Stimulated activated naive CD4-positive, alpha-beta T cell (primary cell): ENCODE results near the gene PAF1.

Source experiments
- DNase-seq, 6 experiments: peaks; one replicate each; lab custom pipeline; 2025; lab: John Stamatoyannopoulos, UW

PAF1 gene

DNA sequence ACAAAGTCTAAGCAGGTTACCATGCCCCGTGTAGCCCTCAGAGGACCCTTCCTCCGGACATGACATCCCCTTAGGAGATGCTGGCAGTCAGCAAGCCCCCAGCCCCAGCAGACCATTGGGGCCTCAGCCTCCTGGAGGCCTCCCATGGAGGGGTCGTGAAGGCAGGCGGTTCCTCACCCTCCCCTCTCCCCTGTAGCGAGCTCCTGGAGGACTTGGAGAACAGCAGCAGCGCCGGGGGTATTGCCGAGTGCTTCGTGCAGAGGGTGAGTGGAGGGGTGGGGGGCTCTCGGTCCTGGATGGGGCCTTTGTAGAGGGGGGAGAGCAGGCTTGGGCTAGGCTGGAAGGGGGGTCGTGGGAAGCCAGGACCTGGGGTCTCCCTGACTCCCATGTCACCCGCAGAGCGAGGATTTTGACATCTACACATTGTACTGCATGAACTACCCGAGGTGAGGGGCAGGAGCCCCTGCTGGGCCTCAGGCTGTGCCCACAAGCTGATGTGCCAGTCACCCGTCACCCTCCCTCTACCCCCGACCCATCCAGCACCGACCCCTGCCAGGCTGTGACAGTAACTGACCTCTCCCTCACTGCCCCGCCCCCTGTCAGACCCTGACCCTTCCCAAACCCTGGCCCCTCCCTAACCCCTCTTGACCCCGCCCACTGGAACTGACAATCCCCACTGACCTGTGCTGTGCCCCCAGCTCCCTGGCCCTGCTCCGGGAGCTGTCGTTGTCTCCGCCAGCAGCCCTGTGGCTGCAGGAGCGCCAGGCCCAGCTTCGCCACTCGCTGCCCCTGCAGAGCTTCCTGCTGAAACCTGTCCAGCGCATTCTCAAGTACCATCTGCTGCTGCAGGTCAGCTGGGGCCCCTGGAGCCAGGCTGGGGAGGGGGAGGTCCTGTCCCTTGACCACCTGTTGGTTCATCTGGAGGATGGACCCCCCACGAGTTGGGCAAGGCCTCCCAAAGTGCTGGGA, 25.5 kb upstream of the PAF1 start:
- peak in 1 of 6 experiments; percentile 11 for DNase-seq

DNA sequence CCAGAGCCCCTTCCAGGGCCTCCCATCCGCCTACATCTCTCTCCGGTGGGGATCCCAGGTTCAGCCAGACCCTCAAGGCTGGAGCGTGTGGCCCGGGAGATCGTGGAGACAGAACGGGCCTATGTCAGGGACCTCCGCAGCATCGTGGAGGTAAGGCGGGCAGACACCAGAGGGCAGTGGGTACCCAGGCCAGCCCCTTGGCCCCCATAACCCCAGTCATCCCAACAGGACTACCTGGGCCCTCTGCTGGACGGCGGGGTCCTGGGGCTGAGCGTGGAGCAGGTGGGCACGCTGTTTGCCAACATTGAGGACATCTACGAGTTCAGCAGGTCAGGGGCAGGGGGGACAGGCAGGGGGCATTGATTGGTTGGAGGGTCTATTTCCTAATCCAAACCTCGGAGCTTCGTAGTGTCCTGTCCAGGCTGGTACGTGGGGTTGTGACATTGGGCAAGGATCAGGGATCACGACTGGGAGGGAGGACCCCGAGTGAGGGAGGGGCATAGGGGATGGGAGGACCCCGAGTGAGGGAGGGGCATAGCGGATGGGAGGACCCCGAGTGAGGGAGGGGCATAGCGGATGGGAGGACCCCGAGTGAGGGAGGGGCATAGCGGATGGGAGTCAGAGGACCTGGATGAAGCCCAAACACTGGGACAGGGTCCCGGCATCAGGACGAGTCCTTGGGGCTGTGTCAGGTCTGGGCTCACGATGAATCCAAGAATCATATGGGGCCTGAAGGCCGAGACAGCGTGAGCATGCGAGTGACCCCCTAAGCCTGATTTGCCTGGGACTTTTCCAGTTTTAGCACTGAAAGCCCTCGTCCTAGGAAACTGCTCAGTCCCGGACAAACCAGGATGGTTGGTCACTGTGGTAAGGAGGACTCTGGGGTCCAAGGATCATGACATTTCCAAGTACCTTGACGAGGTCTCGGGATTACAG, 24.5 kb upstream of the PAF1 start:
- no peak for DNase-seq

DNA sequence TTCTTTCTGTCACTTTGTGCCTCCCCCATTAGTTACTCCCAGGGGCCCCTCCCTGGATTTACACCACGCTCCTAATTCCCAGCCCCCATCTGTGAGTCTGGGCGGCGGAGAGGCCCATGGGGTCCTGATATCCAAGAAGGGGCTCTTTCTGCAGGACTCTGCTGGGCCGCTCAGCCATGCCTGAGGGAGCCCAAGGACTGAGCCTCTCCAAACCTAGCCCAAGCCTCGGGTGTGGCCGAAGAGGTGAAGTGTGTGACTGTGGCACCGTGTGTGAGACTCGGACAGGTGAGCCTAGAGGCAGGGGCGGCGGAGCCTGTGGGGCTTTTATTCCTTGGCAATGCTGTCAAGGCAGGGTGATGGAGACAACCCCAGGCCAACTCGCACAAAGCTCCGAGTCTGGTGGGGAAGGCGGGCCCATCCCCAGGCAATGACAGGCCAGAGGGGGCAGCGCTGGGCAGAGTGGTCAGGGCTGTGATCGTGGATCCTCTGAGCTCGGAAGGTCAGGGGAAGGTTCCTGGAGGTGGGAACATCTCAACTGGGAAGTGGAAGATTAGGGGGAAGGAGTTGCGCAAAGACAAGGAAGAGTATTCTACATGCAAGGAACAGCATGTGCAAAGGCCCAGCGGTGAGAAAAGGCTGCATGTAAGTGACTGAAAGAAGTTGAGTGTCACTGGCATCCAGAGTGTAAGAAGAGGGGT, 23.2 kb upstream of the PAF1 start:
- DNase-seq: peak in 3 of 6 experiments; percentile 11 to 25 (median 19)

DNA sequence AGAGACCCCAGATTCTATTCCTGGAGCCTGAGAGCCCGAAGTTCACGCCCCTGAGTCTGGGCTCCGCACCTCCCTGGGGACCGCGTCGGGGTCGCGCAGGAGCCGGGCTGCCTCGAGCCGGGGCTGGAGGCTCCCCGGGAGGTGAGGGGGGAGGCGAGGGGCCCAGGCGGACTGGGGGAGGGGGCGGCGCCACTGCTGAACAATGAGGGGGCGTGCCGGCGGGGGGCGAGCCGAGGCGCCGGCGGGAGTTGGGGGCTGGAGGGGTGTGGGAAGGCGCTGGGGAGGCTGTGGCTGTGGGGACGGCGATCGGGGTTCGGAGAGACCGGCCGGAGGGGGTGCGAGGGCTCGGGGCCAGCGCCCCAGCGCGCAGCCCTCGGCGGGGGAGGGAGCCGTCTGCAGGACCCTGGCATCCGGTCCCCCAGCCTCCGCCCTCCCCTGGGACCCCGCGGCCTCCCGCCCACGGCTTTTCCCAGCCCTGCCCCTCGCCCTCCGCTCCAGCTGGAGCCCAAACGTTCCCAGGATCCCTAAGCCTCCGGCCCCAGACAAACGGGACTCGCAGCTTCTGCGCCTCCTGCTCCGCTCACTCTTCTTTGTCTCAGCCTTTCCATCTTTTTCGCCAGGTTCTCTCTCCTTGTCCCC, 22.5 kb upstream of the PAF1 start:
- peak in 3 of 6 experiments; percentile 34 to 41 (median 41) for DNase-seq

DNA sequence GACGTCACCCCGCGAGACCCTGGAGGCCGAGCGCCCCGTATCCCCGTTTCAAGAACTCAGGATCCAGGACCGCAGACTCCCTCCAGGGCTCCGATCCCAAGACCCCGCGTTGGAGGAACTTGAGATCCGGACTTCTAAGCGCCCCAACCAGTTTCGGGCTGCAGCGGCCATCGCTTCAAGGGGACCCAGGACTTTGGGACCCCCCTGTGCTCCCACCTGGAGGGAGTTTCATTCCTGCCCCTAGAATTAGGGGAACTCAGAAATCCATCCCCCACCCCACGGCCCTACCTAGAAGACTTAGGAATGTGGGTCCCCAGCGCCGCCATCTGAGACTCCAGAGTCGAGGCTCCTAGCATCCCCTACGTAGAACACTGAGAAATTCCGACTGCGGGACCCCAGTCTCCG, 22.0 kb upstream of the PAF1 start:
- peak in 2 of 6 experiments; percentile 33 to 41 for DNase-seq

DNA sequence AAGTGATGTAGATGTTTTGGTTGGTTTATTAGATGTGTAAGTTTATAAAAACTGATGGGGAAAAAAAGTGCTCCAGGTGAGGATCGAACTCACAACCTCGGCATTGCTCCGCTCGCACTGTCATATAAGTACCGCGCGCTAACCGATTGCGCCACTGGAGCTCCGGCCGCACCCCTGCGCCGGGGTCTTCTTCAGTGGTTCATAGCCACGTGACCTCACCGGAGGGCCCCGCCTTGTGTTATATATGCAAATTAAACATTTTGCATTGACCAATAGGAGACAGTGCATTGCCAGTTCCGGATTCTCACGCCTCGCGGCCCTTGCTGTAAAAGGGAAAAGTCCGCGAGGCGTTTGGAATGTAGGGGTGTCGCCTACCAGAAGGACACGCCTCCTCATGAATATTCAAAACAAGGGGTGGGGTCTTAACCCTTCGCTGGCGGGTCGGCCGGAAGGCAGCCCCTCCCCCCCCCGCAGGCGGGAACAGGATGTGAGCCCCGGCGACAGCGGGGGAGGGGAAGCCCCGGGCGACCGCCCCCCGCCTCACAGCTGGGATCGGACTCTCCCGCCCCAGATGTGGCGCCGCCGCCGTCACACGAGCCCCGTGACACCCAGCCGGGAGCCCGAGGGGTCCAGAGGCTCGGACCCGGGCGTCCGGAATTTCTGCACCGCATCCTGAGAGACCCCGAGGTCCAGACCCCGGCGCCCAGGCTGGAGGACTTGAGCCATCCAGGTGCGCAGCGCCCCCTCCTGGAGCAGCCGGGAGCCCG, 21.4 kb upstream of the PAF1 start, which contains the start of gene PLEKHG2:
Gene PLEKHG2 (plus strand): TSS at position 570 of the 767 bp plus-strand sequence. CDS start 1,418 bp downstream, outside the sequence.
- DNase-seq: peak; percentile 97 to 100 (median 98)

DNA sequence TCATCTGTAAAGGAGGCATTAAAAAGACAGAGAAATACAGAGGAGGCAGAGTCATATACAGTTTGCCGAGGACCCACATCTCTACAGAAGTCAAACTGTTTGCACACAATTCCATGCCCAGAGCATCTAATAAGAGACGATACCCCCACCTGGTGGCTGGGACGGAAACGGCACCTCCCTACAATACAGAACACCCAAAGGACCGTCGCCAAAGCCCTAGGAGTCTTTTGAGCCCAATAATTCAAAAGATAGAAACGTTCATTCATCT, 20.9 kb upstream of the PAF1 start:
- peak; percentile 89 to 99 (median 92) for DNase-seq

DNA sequence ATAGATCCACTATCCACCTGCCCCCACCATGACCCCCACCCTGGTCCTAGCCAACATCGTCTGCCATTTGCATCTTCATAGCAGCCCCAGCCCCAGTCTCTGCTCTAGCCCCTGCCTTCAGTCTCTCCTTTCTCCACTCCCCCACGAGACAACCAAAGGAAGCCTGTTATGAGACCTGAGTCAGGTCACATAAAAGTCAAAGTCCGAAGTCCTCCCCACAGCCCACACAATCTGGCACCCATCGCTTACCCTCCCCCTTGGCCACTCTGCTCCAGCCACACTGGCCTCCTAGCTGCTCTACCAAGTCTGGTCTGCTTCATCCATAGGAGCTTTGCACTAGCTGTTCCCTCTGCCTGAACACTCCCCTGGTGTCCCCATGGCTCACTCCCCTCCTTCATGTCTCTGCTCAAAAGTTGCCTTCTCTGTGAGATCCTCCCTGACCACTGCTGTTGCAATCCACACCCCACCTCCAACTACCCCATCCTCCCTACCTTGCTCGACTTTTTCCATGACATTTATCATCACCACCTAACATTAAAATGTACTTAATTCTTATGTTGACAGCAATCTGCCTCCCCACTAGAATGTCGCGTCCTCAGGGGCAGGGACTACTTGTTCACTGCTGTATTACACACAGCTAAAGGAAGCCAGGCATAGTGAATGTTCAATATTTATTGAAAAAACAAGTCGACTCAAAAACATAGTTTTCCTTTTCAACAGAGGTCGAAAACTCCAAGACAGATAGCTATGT, 20.4 kb upstream of the PAF1 start:
- peak in 2 of 6 experiments; percentile 21 to 34 for DNase-seq

DNA sequence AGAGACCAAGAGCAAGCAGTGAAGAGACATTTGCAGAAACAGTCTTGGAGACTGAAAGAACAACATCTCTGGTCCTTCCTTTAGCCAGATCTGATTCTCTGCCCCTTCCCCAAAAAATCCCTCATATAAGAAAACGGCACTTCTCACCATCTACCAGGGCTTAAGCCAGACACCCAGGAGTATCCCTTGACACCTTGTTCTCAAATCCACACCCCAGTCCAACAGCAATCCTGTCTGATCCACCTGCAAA, 19.9 kb upstream of the PAF1 start:
- DNase-seq: no peak

DNA sequence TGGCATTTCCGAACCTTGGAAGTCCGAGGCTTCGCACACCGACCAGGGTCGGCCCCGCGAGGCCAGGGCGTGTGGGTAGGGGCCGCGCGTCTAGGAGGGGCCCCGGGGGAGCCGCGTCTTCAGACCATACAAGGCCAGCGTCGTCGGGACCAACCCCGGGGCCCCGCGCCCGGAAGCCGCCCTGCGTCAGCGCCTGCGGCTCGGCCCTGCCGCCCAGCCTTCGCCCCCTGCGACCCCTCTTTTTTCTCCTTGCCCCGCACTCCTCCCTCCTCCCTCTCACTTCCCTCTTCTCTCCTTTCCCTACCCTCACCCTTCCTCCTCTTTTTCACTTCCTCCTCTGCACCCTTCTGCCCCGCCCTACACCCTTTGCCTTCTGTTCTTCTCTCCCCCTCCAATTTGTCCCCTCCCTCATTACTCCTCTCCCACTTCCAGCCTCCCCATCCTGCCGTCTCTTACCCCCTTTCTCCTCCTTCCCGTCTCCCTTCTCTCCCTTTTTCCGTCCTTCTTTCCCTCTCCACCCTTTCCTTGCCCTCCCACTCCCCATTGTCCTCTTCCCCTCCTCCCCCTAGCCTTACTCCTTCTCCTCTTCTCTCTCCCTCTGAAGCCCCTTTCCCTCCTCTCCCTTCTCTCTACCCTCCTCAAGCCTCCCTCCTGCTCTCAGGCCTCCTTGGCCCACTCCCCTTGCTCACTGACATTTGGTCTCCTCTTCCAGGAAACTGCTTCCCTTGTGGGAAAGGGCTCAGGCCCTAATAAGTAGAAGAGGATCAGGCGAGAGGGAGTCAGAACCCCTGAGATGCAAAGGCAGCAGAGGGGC, 19.3 kb upstream of the PAF1 start:
- peak; percentile 62 to 84 (median 72) for DNase-seq

DNA sequence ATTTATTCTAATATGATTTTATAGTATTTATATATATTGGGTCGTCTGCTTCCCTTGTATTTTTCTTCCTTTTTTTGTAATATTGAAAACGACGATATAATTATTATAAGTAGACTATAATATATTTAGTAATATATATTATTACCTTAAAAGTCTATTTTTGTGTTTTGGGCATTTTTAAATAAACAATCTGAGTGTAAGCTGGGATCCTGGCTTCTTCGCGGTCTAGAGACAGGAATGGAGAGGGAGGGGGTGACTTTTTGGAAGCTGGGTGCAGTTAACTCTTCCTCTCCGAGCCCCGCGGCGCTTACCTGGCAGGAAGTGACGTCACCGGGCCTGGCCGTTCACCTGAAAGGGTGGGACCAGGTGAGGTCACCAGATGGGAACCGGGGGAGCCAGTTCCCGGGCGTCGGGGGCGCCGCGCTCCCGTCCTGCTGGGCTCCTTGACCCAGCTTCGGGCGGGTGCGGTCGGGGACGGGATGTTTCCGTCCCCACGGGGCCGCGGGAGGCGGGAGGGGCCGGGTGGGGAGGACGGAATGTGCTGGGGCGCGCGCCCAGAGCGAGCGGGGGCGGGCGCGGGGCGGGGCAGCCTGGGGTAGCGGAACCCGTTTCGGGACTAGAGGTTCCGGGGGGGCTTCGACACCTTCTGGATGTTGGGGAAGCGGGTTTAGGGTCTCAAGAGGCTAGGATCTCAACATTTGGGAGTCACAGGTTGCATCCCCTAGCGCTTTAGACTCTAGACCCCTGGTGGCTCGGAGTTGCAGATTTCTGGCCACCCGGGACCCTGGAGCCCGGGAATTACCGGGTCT, 18.5 kb upstream of the PAF1 start:
- peak; percentile 76 to 89 (median 82) for DNase-seq

DNA sequence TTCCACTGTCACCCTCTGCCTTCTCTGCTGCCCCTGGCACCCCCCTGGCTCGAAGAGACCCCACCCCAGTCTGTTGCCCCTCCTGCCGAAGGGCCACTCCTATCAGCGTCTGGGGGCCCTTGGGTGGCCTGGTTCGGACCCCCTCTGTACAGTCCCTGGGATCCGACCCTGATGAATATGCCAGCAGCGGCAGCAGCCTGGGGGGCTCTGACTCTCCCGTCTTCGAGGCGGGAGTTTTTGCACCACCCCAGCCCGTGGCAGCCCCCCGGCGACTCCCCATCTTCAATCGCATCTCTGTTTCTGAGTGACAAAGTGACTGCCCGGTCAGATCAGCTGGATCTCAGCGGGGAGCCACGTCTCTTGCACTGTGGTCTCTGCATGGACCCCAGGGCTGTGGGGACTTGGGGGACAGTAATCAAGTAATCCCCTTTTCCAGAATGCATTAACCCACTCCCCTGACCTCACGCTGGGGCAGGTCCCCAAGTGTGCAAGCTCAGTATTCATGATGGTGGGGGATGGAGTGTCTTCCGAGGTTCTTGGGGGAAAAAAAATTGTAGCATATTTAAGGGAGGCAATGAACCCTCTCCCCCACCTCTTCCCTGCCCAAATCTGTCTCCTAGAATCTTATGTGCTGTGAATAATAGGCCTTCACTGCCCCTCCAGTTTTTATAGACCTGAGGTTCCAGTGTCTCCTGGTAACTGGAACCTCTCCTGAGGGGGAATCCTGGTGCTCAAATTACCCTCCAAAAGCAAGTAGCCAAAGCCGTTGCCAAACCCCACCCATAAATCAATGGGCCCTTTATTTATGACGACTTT, 17.7 kb upstream of the PAF1 start:
- peak in 5 of 6 experiments; percentile 28 to 54 (median 44) for DNase-seq

DNA sequence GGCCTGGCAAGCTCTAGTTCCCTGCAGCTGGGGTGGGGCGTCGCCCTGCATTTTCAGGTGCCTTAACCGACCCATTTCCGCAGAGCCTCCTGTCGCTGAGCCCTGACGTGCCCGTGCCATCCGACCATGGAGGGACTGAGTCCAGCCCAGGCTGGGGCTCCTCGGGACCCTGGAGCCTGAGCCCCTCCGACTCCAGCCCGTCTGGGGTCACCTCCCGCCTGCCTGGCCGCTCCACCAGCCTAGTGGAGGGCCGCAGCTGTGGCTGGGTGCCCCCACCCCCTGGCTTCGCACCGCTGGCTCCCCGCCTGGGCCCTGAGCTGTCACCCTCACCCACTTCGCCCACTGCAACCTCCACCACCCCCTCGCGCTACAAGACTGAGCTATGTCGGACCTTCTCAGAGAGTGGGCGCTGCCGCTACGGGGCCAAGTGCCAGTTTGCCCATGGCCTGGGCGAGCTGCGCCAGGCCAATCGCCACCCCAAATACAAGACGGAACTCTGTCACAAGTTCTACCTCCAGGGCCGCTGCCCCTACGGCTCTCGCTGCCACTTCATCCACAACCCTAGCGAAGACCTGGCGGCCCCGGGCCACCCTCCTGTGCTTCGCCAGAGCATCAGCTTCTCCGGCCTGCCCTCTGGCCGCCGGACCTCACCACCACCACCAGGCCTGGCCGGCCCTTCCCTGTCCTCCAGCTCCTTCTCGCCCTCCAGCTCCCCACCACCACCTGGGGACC, 16.9 kb upstream of the PAF1 start:
- peak; percentile 60 to 84 (median 74) for DNase-seq

DNA sequence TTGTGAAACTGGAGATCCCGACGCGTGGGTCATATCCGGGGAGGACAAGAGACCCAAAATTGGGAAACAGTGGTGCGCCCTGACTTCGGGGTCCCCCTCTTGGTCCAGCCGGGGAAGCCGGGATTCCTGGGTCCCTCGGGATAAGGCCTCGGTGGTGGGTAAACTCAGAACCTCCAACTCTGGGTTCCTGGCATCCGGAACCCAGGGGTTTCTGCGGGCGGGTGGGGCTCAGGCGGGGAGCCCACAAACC, 16.4 kb upstream of the PAF1 start:
- DNase-seq: peak in 1 of 6 experiments; percentile 88

DNA sequence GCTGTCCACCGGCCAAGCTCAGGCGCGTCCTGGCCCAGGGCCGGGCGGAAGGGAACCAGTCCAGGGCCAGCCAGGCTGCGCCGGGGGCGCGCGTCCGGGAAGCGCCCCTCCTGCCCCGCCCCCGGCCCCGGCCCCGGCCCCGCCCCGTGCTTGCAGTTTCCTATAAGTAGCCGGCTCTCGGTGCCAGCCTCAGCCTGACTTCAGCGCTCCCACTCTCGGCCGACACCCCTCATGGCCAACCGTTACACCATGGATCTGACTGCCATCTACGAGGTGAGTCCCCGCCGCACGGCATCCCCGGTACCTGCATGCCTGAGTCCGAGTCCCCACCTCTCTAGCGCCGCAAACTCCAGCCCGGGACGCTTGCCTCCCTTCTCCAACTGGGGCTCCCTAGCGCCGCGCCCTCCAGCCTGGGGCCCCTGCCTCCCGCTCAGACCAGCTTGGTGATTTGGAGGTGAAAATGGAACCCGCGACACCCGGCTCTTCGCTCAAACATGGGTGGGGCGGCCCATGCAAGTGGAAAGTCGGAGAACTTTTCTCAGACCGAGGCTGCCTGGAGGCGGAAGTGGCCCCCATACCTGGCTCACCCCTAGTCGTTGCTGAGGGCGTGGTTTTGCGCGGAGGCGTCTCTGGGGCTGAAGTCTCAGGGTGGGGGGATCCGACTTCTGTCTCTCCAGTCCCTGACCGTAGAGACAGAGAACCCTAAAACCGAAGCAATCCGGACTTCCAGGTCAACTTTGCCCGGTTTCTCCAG, 15.9 kb upstream of the PAF1 start, which contains the start of gene ZFP36:
Gene ZFP36 (plus strand): TSS at position 192 of the 754 bp plus-strand sequence. CDS start 58 bp downstream, at position 250.
- DNase-seq: peak; percentile 85 to 98 (median 90)
